HG02970 (cell line): ENCODE results near the gene METTL26.
"Not testable (repeated sequence)": the region's sequence is repeated elsewhere in the genome, so short reads cannot be mapped to it uniquely, and the experiment has no call there.

Experiments used
- ATAC-seq: cut with Tn5 transposase; IDR thresholded peaks from one replicate; pipeline ENCODE4 v1.9.1; 2021; ENCODE audit warnings: mild to moderate bottlenecking, moderate library complexity, moderate number of reproducible peaks; ENCODE audit not compliant: unreplicated experiment, low FRiP score

Gene METTL26

GRCh38 chr16:606656-607307 lies 29.3 kb downstream of the METTL26 start:
- no peak for ATAC-seq

DNA sequence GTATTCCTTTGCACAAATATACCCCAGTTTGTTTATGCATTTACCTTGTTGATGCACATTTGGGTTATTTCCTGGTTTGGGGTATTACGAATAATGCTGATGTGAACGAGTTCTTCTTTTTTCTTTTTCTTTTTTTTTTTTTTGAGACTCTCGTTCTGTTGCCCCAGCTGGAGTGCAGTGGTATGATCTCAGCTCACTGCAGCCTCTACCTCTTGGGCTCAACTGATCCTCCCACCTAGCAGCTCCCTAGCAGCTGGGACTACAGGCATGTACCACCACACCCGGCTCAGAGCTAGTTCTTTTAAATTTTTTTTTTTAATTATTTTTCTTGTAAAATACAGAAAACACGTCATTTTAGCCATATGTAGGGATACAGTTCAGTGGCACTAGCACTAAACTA lies 32.2 kb downstream of the METTL26 start:
- ATAC-seq, result no peak

- ATAC-seq, result no peak
Measured at GRCh38 chr16:600781-601180, 35.3 kb downstream of the METTL26 start.

DNA sequence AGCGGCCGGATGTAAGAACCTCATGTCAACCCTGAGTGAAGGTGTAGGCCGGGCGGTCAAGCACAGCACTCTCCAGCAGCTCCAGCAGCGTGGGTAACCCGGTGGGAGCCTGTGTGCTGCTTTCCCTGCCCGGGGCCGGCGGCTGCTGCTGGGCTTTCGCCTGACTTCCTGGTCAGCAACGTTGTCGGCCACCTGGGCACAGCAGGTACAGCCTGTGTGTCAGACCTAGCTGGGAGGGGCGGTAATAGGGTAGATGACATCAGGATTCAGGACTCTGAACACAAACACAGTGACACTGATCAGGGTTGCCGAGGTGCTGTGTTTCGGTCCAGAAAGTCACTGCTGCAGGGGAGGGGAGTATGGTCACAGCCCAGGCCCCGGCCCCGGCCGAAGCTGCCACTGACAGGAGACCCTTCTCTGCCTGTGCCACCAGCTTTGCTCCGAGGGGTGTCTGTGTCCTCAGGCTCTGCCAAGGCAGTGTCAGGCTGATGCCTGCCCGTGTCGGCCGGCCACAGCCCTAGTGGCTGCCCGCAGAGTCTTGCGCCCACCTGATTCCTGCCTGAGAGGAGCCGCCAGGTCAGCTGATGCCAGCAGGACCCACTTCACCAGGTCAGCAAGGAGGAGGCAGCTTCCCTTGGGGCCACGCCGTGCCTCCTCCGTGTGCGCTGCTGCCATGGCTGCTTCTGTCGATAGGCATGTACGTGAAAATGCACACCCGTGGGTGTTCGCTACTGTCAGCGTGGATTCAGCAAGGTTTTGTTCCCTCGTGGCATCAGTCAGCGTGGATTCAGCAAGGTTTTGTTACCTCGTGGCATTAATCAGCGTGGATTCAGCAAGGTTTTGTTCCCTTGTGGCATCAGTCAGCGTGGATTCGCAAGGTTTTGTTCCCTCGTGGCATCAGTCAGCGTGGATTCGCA lies 37.0 kb downstream of the METTL26 start:
- no peak for ATAC-seq

- not testable (repeated sequence) for ATAC-seq
Measured at GRCh38 chr16:597655-598054, 38.5 kb downstream of the METTL26 start.

DNA sequence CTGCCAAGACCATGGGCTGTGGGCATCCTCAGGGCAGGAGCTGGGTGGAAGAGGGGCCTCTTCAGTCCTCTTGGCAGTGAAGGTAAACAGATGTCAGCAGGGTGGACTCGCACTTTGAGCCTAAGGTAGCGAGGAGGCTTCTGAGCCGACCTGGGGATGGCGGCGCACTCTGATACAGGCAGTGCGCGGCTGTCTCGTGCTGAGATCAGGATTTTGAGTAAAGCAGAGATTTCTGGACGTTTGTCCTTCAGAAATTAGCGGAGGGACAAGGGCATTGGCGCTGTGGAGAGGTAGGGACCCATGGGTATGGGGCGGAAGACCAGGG lies 39.4 kb downstream of the METTL26 start:
- no peak for ATAC-seq

DNA sequence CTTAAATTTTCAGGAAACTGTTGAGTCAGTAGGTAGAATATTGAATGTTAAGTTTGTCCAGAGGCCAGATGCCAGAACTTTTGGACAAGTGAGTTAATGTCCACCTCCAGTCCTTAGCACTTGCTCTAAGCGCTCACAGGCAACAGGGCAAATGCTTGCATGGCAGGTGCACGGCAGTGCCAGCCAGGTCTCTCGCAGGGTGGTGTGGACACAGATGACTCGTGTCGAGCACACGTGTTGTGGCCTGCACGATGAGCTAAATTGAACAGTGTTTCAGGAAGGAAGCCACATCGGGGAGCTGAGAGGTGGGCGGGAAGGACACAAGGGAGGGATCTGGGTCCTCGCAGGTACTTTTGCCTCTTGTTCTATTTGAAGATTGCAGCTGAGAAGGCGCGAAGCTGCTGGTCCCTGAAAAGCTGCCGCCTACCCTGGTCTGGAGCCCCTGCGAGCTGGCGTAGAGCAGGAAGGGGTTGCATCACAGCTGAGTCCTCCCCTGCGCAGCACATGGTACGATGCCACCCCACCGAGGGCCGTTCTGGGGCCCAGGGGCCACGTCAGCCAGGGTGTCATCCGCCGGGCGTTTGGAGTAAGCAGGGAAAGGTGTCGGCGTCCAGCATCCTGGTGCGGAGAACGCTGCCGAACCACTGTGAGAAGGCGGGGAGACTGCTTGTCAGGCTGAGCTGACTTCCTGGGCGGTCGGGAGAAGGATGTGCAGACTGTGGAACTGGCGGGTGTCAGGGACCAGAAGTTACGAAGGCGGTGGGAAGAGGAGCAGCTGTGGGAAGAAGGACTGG lies 40.0 kb downstream of the METTL26 start:
- no peak for ATAC-seq

DNA sequence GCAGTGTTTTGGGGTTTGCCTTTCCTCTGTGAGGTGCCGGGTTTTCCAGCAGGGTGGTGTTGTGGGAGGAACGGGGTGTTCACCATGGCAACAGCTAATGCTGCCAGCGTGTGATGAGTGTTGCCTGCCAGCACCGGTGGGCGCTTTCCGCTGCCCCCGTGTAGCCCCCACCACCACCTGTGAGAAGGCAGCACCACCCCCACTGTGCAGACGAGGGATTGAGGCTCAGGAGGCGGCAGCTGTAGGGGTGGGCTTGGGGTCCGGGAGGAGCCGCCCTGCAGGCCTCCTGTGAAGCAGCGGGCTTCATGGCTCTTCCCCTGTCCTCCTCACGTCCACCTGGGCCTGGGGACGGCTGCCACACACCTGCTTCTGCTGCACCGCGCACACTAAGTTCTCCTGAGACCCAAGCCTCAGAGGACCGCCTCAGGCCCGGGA lies 41.0 kb downstream of the METTL26 start:
- no peak for ATAC-seq

- no peak for ATAC-seq
Measured at GRCh38 chr16:593807-594206, 42.3 kb downstream of the METTL26 start.

DNA sequence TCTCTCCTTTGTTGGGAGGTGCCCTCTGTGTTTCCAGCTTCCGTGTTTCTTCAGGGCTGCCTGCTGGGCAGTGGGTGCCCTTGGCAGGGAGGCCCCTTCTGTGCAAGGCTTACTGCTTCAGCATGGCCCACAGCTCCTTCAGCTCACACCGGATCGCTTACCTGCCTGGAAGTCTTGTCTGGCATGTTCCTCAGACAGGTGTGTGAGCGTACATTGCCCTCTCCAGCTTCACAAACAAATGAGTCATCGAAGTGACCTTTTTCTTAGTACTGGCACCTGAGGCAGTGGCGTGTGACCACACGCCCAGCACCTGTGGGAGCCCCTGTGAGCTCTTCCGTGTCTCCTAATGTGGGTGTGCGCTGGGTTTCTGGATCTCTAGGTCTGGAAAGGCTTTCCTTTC lies 42.7 kb downstream of the METTL26 start:
- no peak for ATAC-seq

DNA sequence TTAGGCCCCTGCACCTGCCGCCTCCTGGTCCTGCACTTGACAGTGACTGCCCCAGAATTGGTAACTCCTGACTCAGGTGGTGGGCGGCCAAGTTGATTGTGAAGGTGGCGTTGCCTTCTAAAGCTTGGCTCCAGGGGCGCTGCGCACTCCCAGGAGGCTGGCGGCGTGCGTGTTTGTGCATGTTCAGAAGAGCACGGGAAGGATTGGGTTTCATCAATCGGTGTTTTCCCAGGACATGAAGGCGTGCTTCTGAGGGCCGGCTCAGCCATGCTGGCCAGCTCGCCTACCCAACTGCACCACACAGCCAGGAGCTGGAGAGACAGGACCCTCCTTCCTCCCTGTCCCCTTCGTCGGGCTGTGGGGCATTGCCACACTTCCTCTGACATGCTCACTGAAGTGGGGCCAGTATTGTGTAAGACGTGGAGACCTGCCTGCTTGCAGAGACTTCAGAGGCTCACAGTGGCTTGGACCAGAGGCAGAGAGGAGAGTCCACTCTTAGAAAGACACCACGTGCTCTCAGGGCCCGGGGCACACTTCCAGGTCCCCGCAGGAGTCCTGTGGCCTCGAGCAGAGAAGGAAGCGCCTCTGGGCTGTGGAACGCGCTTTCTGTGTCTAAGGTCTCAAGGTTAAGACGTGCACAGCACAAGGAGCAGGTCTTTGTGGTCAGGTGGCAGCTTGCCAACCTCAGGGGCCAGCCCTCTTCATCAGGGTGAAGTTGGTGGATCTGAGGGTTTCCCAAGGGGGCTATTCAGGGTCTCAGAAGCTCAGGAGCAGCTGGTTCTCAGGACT lies 43.4 kb downstream of the METTL26 start:
- ATAC-seq, result no peak

GRCh38 chr16:591892-592517 lies 44.1 kb downstream of the METTL26 start:
- no peak for ATAC-seq

DNA sequence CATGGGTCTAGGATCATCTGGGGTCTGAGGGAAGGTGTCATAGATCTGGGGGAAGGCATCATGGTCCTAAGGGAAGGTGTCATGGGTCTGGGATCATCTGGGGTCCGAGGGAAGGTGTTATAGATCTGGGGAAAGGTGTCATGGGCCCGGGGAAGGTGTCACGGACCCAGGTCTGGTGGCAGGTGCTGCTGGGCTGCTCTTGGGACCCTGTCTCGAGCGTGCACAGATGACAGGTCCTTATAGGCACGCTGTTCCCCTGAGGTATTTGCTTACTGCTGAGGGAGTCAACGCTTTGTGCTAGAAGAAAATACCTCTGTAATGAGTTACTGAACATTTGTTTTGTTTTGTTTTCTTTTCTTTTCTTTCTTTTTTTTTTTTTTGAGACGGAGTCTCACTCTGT lies 44.9 kb downstream of the METTL26 start:
- no peak for ATAC-seq

DNA sequence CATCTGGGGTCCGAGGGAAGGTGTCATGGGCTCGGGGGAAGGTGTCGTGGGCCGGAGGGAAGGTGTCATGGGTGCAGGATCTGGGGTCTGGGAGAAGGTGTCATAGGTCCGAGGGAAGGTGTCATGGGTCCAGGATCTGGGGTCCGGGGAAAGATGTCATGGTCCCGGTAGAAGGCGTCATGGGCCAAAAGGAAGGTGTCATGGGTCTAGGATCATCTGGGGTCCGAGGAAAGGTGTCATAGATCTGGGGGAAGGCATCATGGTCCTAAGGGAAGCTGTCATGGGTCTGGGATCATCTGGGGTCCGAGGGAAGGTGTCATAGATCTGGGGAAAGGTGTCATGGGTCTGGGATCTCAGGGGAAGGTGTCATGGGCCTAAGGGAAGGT lies 45.3 kb downstream of the METTL26 start:
- no peak for ATAC-seq

GRCh38 chr16:590188-590814 lies 45.8 kb downstream of the METTL26 start:
- ATAC-seq, result no peak

DNA sequence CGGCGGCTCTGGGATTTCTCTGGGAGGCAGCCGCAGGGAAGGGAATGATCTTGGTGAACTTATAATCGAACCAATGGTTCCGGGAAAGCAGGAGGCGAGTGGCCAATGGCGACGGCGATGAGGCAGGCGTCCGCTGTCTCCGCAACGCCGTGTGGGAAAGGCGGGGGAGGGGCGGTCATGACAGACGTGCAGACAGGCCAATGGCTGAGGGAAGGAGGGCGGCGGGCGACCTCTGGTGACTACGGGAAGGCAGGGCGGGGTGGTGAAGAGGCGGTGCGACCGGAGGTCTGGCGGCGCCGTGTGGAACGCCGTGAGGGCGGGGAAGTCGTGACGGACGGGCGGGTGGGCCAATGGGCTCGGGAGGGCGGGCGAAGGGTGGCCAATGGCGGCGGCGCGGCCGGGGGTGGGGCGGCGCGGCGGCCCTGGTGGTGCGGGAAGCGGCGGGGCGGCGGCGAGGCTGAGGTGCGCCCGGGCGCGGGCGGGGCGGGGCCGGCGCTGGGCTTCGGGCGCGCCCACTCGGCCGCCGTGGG lies 46.4 kb downstream of the METTL26 start, which contains the start of gene RAB40C:
RAB40C (plus strand) TSS at position 409 of the 530 bp plus-strand sequence. CDS start 226 bp downstream, outside the sequence.
- peak; percentile 71 for ATAC-seq

DNA sequence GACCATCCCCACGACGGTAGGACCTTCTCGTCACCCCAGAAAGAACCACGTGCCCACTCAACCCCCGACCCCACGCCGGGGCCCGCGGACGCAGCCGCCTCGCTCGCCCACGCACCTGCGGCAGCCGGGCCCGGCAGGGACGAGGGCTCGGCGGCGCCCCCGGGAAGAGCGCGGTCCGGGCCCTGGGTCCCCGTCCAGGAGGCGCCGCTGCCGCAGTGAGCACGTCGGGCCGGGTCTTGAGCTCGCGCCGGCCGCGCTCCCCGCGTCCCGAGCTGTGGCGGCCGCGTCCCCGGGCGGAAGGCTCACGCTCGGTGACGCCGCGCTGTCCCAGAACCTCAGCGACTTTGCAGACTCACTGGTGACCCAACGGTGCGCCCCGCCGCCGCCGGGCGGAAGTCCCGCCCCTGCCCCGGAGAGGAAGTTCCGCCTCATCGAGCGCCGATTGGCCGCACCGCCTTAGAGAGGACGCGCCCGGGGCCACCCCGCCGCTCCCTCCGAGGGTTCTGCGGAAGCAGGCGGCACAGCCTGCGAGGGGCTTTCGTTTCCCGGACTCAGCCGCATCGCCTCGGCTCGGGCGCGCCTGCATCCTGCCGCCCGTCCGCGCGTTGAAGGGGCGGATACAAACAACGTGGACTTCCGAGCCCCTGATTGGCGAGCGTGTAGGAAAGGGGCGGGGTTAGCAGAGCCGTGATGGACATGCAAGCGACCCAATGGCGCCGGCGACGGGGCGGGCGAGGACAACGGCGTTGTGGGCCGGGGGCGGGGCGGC lies 47.0 kb downstream of the METTL26 start:
- peak; percentile 62 for ATAC-seq

- no peak for ATAC-seq
Measured at GRCh38 chr16:588639-588888, 47.5 kb downstream of the METTL26 start.
